DMS114 treated with DMSO at 0.1 percent for 48 hours (cell line): ENCODE data around the gene VAPA.
"Not testable (repeated sequence)": the region's sequence is repeated elsewhere in the genome, so short reads cannot be mapped to it uniquely, and the experiment has no call there.

Source experiments
- DNase-seq: peaks from one replicate; lab custom pipeline; 2025; ENCODE audit not compliant: unreplicated experiment; lab: John Stamatoyannopoulos, UW

The VAPA gene

GRCh38 chr18:9912285-9912684 lies 1.5 kb upstream of the VAPA start:
- DNase-seq: not testable (repeated sequence)

DNA sequence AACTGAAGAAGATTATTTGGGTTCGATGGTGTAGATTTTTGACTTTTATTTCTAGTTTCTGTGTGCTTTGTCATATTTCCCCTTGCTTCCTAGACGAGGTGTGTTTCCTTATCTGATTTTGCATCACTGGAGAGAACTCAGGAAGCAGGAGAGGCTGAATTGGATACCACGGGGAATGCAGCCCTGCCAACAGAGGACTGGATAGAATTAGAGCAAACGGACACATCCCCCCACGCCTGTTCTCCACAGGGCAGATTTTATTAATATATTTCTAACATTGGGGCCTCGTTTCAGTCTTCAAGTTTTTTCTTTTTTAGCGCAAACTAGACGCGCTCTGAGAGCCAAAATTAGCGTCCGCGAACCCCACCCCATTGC lies 678 bp upstream of the VAPA start:
- DNase-seq: no peak

- DNase-seq: no peak
Measured at GRCh38 chr18:9914334-9914583, 443 bp downstream of the VAPA start.

- DNase-seq: no peak
Measured at GRCh38 chr18:9914584-9915290, 921 bp downstream of the VAPA start.

DNA sequence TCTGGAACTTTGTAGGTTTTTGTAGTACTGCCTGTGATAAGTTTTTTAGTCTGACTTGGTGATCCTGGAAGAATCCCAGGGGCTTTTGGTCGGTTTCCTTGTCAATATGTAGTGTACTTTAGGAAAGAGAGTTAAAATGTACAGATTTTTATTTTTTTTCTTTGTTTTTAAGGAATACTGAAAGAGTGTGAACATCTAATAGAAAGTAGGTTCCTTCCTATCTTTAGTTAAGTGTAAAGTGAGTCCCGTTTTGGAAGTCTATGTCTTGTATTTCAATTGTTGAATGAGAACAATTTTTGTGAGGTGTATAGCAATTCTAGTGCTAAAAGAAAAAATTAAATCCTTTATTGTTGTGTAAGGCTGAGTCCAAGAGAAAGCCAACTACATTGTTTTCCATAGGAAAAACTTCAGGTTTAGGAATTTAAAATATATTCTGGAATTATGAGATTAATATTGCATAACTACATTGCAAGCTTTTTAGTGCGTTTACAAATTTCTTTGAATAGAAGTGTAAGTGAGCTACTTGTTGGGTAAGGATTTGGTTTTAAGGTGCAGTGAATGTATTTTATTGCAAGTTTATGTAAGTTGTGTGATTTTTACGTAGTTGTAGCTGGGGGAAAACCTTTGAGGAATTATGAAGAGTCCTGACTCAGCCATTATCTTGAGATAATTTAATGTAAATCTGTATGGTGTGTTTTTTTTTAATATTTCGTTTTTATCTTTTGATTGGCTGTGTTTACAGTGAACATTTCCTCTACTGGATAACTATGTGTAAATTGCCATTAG lies 1.7 kb downstream of the VAPA start:
- no peak for DNase-seq

- no peak for DNase-seq
Measured at GRCh38 chr18:9916077-9916639, 2.3 kb downstream of the VAPA start.

DNA sequence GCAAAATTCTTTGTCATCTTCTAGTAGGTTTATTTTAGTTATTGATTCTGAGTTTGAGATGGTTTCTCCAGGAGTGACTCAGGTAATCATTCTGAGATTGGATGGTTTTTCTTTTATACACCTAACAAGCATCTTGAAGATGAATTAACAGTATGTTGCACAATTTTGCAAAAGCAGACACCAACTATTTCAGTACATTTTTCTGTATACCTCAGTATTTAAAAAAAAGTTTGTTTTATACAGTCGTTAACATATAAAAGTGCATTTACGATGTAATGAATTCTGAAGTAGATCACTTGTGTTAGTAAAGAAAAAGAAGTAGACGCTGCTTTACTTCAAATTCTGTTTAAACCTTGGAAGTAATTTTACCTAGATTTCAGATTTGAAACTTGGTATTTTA lies 3.0 kb downstream of the VAPA start:
- no peak for DNase-seq

- DNase-seq: no peak
Measured at GRCh38 chr18:9918016-9918680, 4.3 kb downstream of the VAPA start.

DNA sequence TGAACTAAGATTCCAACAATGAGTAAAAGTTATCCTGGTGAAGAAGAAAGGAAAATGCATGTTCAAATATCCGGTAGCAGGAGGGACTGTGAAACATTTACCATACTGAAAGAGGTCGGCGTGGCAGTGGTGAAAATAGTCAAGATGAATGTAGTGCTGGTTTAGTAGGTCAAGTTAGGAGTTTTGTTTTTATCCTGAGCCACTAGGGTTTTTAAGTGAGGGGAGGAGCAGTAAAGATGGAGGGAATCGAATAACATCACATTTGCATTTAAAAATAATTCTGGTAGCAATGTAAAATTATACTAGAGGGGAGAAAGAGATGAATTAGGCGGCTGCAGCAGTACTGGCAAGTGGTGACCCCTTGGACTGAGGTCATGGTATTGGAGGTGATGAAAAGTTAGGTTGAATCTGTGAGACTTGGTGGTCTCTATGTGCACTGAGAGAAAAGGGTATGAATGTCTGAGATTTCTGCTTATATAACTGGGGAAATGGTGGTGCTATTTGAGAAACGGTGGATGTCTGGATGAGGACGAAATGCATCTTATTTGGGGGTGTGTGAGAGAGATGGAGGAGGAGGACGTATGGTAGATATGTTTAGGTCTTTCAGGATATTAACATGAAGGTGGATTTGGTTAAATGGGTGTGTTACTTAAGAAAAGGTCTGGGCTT lies 5.9 kb downstream of the VAPA start:
- DNase-seq: no peak

- DNase-seq: no peak
Measured at GRCh38 chr18:9922592-9923311, 8.9 kb downstream of the VAPA start.

DNA sequence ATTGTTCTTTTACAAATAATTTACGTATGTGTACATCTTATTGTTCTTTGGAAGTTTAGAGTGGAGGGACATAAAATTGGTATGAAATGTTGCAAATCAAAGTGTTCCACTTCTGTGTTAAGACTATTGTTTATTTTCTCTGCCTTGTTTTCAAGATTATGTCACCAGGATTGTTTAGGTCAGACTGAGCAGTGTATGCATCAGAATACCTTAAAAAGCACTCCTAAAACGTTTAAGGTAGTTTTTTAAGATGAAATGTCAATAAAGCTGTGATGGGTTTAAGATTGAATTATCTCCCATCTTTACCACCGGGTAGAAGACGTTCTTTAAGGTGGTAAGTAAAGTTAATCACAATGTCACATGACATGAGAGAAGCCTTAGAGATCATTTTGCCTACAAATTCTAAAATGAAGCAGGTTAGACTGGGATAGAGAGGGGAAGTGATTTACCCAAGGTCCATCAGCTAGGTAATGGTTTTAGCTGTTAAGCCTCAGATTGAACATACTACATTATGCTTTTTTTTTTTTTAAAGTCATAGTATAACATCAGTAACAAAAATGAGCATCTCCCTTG lies 10.6 kb downstream of the VAPA start:
- DNase-seq: no peak

DNA sequence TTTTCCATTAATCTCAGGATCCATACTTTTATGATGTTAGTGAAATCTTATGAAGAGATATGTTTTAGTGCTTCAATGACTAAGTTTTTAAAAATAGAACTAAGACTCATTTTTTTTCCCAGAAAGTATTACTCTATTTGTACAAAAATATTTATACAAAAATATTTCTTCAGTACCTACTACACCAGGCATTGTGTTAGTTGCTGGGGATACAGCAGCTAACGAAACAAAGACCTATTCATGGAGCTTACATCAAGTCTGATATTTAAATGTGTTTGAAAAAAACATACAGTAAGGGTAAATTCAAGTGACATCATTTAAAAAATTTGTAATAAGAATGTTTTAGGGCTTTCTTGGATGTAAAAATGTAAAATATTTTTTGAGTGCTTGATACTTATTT lies 11.6 kb downstream of the VAPA start:
- DNase-seq: no peak

DNA sequence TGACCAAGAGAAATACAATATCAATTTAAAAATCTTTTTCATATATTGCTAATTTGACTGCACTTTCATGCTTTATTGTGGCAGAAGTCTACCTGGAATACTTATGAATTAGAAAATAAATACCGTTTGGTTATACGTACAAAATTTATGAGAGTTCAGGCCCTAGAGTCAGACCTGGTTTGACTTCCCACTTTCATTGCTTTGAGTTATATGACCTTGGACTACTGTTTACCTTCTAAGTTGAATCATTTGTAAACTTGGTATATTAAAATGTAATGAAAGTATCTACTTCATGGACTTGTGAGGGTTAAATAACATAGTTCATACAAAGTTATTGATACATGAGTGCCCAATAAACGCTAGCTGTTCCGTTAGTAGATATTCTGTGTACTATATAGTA lies 12.0 kb downstream of the VAPA start:
- no peak for DNase-seq

GRCh38 chr18:9926223-9926894 lies 12.5 kb downstream of the VAPA start:
- DNase-seq: no peak

- DNase-seq: no peak
Measured at GRCh38 chr18:9926977-9927376, 13.2 kb downstream of the VAPA start.

DNA sequence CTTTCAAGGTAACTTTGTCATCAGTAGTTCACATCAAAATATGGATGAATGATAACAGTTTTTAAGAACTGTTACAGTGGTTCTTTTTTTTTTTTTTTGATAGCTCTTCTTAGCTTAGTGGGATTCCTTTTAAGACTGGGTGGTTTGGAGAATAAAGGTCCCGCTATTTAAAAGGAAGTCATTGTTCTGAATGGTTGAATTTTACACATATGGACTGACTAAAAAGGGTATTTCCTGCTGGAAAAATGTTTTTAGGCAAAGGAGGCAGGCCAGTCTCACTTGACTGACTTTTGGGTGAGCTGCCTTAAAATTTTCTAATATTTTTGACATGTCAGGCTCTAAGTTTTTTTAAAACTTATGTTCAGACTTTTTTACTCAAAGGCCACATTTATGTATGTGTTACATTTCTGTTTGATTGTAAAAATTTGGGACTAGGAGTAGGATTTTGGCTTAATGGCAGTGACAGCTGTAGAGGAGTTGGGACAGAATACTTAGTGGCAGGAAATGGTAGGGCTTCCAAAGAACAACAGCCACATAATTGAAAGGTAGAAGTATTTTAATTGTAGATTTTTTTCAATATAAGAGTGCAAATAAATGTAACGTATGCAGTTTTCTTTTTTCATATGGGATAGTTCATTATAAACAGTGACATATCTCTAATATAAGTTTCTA lies 13.7 kb downstream of the VAPA start:
- no peak for DNase-seq

GRCh38 chr18:9928646-9929259 lies 14.9 kb downstream of the VAPA start:
- DNase-seq: no peak

DNA sequence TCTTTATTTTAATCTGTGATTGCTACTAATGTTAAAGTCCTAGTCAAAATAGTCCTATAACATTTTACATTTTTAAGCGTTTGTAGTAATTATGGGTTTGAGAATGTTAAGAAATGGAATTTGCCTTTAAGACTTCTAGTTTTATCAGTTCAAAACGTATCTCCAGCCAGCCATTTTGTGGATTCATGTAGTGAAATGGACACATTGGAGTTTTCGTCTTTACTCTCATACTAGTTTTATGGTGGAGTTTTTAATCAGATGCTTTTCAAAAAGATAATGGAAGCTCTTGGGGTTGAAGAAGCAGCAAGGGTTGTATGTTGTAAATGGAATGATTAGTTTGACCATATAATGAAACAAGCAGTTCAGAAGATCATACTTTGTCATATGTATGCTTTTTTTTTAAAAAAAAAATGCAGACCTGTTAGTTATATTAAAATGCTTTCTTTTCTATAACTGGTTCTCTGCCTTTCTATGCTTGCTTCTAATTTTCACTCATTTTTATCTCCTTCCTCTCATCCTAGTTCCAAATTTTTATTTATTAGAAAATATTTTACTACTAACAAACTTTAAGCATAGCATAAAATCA lies 16.6 kb downstream of the VAPA start:
- DNase-seq: no peak

DNA sequence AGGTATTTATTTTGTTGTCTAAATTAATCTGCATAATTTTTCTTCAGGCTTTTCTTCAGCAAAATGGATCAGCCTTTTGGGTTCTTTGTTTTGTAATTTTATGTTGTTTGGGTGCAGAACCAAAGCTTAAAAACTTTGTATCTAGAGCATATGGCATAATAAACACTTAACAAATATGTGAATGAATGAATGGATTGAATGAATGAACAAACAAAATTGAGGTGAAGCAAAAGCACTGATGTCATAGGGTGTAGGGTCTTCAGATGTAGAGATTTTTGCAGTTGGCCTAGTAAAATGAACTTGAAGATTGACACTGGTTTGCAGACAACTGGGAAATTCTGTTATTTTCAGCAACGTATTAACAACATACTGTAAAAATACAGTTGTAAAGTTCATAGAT lies 17.3 kb downstream of the VAPA start:
- no peak for DNase-seq
